Karpas-422 (cell line): ENCODE data around the gene LYPD3. TPM values are rescaled to one million over a fixed set of nuclear protein-coding genes. Genes with fewer than 3 reads are reported as not detected.
"Not testable (repeated sequence)": the region's sequence is repeated elsewhere in the genome, so short reads cannot be mapped to it uniquely, and the experiment has no call there.

Source experiments
- DNase-seq: peaks from one replicate; pipeline ENCODE4 v3.0.0-alpha.2; 2015
- H2AFZ ChIP-seq: fragments of 200-600 bp; sonication (generic); 2 replicates; pipeline ENCODE4 v1.6.1; 2014; ENCODE audit warnings: antibody characterized with exemption, low read length, mixed read lengths
- H3K27ac ChIP-seq: fragments of 200-600 bp; sonication (generic); 2 replicates; pipeline ENCODE4 v1.5.1; 2014; ENCODE audit warnings: mild to moderate bottlenecking, low read length, moderate library complexity
- H3K27me3 ChIP-seq: fragments of 200-600 bp; sonication (generic); 2 replicates; pipeline ENCODE4 v1.6.1; 2014; ENCODE audit warnings: low read length, mixed read lengths
- H3K36me3 ChIP-seq: fragments of 200-600 bp; sonication (generic); 2 replicates; pipeline ENCODE4 v1.6.1; 2014; ENCODE audit warnings: low read length, mixed read lengths; ENCODE audit not compliant: insufficient read depth
- H3K4me1 ChIP-seq: fragments of 200-600 bp; sonication (generic); 2 replicates; pipeline ENCODE4 v1.6.1; 2014; ENCODE audit warnings: mild to moderate bottlenecking, low read length, mixed read lengths
- H3K4me2 ChIP-seq: fragments of 200-600 bp; sonication (generic); 2 replicates; pipeline ENCODE4 v1.6.1; 2014; ENCODE audit warnings: low read length, low read depth, mild to moderate bottlenecking; ENCODE audit not compliant: poor library complexity, severe bottlenecking
- H3K4me3 ChIP-seq: fragments of 200-600 bp; sonication (generic); 2 replicates; pipeline ENCODE4 v1.5.1; 2014; ENCODE audit warnings: mild to moderate bottlenecking, antibody characterized with exemption, low read length, mixed read lengths
- H3K79me2 ChIP-seq: fragments of 200-600 bp; sonication (generic); 2 replicates; pipeline ENCODE4 v1.6.1; 2014; ENCODE audit warnings: mild to moderate bottlenecking, low read length, mixed read lengths
- H3K9ac ChIP-seq: fragments of 200-600 bp; sonication (generic); 2 replicates; pipeline ENCODE4 v1.6.0; 2014; ENCODE audit warnings: low read length
- H3K9me2 ChIP-seq: fragments of 200-600 bp; sonication (generic), shearing (Covaris generic); replicated peaks from 2 replicates; pipeline ENCODE4 v1.6.0; 2014; ENCODE audit warnings: mild to moderate bottlenecking, low read length, moderate library complexity; ENCODE audit not compliant: insufficient read depth
- H3K9me3 ChIP-seq: fragments of 300-700, 200-600 bp; sonication (generic); 2 replicates; pipeline ENCODE4 v1.6.1; 2014; ENCODE audit warnings: low read length, mixed read lengths
- H4K20me1 ChIP-seq: fragments of 200-600 bp; sonication (generic); 2 replicates; pipeline ENCODE4 v1.6.1; 2014; ENCODE audit warnings: mild to moderate bottlenecking, antibody characterized with exemption, low read length, low read depth; ENCODE audit not compliant: insufficient read depth
- total RNA-seq: library from RNA; depleted of rRNA; stranded (reverse); fragments of >200 nt; shearing (Covaris generic); gene quantifications from 2 replicates; pipeline ENCODE4 v1.2.3, GENCODE V29; 2014; ENCODE audit warnings: low replicate concordance; rRNA removed

LYPD3 gene
- not detected in 2 replicates for total RNA-seq

- no peaks in the 10 kb centered on the region for H3K9me3 ChIP-seq
- DNase-seq, result no peak
- H4K20me1 ChIP-seq, result no peaks in the 10 kb centered on the region
- H3K79me2 ChIP-seq, result no peaks in the 10 kb centered on the region
- H3K9ac ChIP-seq, result no peak within 1 kb of the TSS
- H3K27me3 ChIP-seq, result no peaks in the 10 kb centered on the region
- no peak within 1 kb of the TSS for H3K4me2 ChIP-seq
- H3K4me3 ChIP-seq, result no peak within 1 kb of the TSS
- no peaks in the 10 kb centered on the region for H3K9me2 ChIP-seq
- H3K36me3 ChIP-seq, result no peaks in the 10 kb centered on the region
- no peak within 1 kb of the TSS for H3K27ac ChIP-seq
- H2AFZ ChIP-seq, result no peak within 1 kb of the TSS
- no peaks in the 10 kb centered on the region for H3K4me1 ChIP-seq
These were observed at the start of gene LYPD3 for GRCh38 chr19:43465468-43466120. LYPD3 (minus strand) TSS chr19:43465608; CDS start chr19:43465571, 37 bp downstream.

DNA sequence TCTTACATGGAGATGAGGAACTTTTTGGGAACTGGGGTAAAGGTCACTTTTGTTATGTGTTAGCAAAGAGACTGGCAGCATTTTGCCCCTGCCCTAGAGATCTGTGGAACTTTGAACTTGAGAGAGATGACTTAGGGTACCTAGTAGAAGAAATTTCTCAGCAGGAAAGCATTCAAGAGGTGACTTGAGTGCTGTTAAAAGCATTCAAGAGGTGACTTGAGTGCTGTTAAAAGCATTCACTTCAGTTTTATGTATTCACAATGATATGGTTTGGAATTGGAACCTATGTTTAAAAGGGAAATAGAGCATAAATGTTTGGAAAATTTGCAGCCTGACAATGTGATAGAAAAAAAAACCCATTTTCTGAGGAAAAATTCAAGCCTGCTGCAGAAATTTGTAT lies 47.0 kb upstream of the LYPD3 start:
- not testable (repeated sequence) for H3K27me3 ChIP-seq, H3K36me3 ChIP-seq, H3K4me1 ChIP-seq, H2AFZ ChIP-seq, H4K20me1 ChIP-seq, H3K9ac ChIP-seq, H3K9me2 ChIP-seq, H3K27ac ChIP-seq, H3K9me3 ChIP-seq, H3K79me2 ChIP-seq, H3K4me2 ChIP-seq, H3K4me3 ChIP-seq
- peak; percentile 26 for DNase-seq

DNA sequence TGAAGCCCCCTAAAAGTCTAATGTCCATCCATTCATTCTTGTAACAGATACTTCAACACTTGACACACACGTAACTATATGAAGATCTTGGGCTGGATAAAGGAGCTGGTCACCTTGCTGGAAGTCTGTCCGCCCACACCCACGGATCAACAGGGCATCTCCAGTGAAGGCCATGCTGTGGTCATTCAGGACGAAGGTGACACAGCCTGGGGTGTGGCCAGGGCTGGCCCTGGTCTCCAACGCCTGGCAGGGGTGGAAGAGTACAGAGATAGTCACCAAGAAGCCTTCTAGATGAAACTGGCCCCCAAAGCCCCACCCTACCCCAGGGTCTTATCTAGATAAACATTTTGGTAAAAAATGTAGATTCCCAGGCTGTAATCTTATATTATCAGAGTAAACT lies 45.9 kb upstream of the LYPD3 start:
- Histone ChIP-seq H3K27me3 (no peaks in the 10 kb centered on the region), H3K4me3 (no peak overlapping the region), H3K9me2 (no peaks in the 10 kb centered on the region), H3K79me2 (no peaks in the 10 kb centered on the region), H4K20me1 (no peaks in the 10 kb centered on the region), H2AFZ (no peak overlapping the region), H3K4me2 (no peak overlapping the region), H3K4me1 (no peaks in the 10 kb centered on the region), H3K9me3 (no peaks in the 10 kb centered on the region), H3K27ac (no peak overlapping the region), H3K36me3 (no peaks in the 10 kb centered on the region), H3K9ac (no peak overlapping the region)
- DNase-seq, result no peak

- Histone ChIP-seq H3K9ac (no peak overlapping the region), H3K9me2 (no peaks in the 10 kb centered on the region), H3K79me2 (no peaks in the 10 kb centered on the region), H3K27me3 (no peaks in the 10 kb centered on the region), H3K36me3 (no peaks in the 10 kb centered on the region), H3K4me1 (no peaks in the 10 kb centered on the region), H3K27ac (no peak overlapping the region), H2AFZ (no peak overlapping the region), H3K4me2 (no peak overlapping the region), H3K4me3 (no peak overlapping the region), H4K20me1 (no peaks in the 10 kb centered on the region), H3K9me3 (no peaks in the 10 kb centered on the region)
- DNase-seq, result no peak
These were observed 45.3 kb upstream of the LYPD3 start for GRCh38 chr19:43510713-43511112.

DNA sequence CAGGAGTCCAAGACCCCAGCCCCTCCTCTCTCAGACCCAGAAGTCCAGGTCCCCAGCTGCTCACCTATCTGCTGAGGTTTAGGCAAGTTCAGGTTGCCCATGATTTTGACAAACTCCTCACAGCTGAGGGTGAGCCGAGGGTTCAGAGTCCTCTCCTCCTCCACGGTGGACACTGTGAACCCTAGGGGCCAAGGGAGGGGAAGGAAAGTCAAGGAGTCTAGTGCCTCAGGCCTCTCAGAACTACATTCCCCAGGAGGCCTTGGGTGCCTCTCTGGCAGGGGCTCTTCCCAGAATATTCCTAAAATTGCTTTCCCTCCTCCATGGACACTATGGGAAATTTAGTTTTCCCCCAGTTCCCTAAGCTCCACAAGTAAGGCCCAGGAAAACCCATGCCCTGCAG lies 42.5 kb upstream of the LYPD3 start:
- H2AFZ ChIP-seq, result no peak overlapping the region
- no peaks in the 10 kb centered on the region for H3K79me2 ChIP-seq
- H3K9me3 ChIP-seq, result no peaks in the 10 kb centered on the region
- no peak overlapping the region for H3K27ac ChIP-seq
- peaks cover 16% of the 10 kb centered on the region for H3K4me1 ChIP-seq
- no peaks in the 10 kb centered on the region for H3K9me2 ChIP-seq
- DNase-seq, result no peak
- H3K4me2 ChIP-seq, result no peak overlapping the region
- H3K4me3 ChIP-seq, result no peak overlapping the region
- H4K20me1 ChIP-seq, result no peaks in the 10 kb centered on the region
- H3K36me3 ChIP-seq, result no peaks in the 10 kb centered on the region
- no peaks in the 10 kb centered on the region for H3K27me3 ChIP-seq
- no peak overlapping the region for H3K9ac ChIP-seq

- Histone ChIP-seq H3K9me3 (no peaks in the 10 kb centered on the region), H3K36me3 (no peaks in the 10 kb centered on the region), H3K4me3 (no peak overlapping the region), H3K4me1 (peaks cover 16% of the 10 kb centered on the region), H4K20me1 (no peaks in the 10 kb centered on the region), H3K9me2 (no peaks in the 10 kb centered on the region), H3K27ac (no peak overlapping the region), H3K27me3 (no peaks in the 10 kb centered on the region), H2AFZ (no peak overlapping the region), H3K79me2 (no peaks in the 10 kb centered on the region), H3K9ac (no peak overlapping the region), H3K4me2 (no peak overlapping the region)
- no peak for DNase-seq
These were observed 41.2 kb upstream of the LYPD3 start for GRCh38 chr19:43506629-43507028.

GRCh38 chr19:43505941-43506340 lies 40.5 kb upstream of the LYPD3 start:
- Histone ChIP-seq H2AFZ (no peak overlapping the region), H3K27ac (no peak overlapping the region), H3K4me2 (no peak overlapping the region), H3K79me2 (no peaks in the 10 kb centered on the region), H4K20me1 (no peaks in the 10 kb centered on the region), H3K27me3 (no peaks in the 10 kb centered on the region), H3K36me3 (no peaks in the 10 kb centered on the region), H3K4me3 (no peak overlapping the region), H3K9ac (no peak overlapping the region), H3K9me2 (no peaks in the 10 kb centered on the region), H3K4me1 (peaks cover 16% of the 10 kb centered on the region), H3K9me3 (no peaks in the 10 kb centered on the region)
- no peak for DNase-seq

DNA sequence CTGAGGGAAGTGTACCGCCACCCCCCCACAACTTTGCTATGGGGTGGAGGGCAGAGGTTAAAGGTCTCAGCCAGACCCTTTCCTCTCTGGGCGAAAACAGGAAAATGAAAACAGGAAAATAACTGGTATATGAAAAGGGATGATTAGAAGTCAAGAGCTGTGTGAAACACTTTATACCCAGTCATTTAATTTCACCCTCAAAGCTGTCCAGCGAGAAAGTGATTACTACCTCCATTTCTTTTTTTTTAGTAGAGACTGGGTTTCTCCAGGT lies 39.7 kb upstream of the LYPD3 start:
- no peak overlapping the region for H2AFZ ChIP-seq
- H3K9me2 ChIP-seq, result no peaks in the 10 kb centered on the region
- H3K4me2 ChIP-seq, result peak overlapping the region; percentile 89
- H3K9ac ChIP-seq, result peak overlapping the region; percentile 64
- no peak overlapping the region for H3K27ac ChIP-seq
- H3K4me3 ChIP-seq, result peak overlapping the region; percentile 67; the same call in 1 of the 2 replicates
- no peak for DNase-seq
- no peaks in the 10 kb centered on the region for H3K9me3 ChIP-seq
- no peaks in the 10 kb centered on the region for H3K36me3 ChIP-seq
- peaks cover 16% of the 10 kb centered on the region for H3K4me1 ChIP-seq
- no peaks in the 10 kb centered on the region for H3K79me2 ChIP-seq
- H3K27me3 ChIP-seq, result no peaks in the 10 kb centered on the region
- H4K20me1 ChIP-seq, result no peaks in the 10 kb centered on the region
